Measurements from ENCODE around the gene CDC42EP4. TPM values are rescaled to one million over a fixed set of nuclear protein-coding genes. Genes with fewer than 3 reads are reported as not detected.
A peak's percentile ranks its signal among the peaks of the same experiment; 100 is the strongest.

The CDC42EP4 gene
- total RNA-seq, 1 experiment from 2014 or later, result 11.0 TPM

GRCh38 chr17:73290399-73291259 is 21.2 kb downstream of the CDC42EP4 start:
- ChIA-PET CTCF (interaction anchor here (0.6 to 1.3 kb wide), 7 partner anchors 20 to 926 kb away, joined by 3 to 6 read pairs (median 4); no protein-coding TSS in a partner anchor), POLR2A (interaction anchor here (0.8 to 5.8 kb wide), 6 partner anchors 10 to 69 kb away, joined by 3 to 96 read pairs (median 4); partner anchors contain the start of gene CDC42EP4)
- peaks cover 68% of the 10 kb centered on the region for H3K4me1 Mint-ChIP-seq (ENCODE audit: insufficient read depth, unreplicated experiment)
- H3K36me3 Mint-ChIP-seq (ENCODE audit: insufficient read depth, unreplicated experiment), result peaks cover 8% of the 10 kb centered on the region
- peak; percentile 43 for DNase-seq (ENCODE audit: unreplicated experiment)
- no peaks in the 10 kb centered on the region for H3K9me3 Mint-ChIP-seq (ENCODE audit: unreplicated experiment)
- H3K4me3 Mint-ChIP-seq (ENCODE audit: unreplicated experiment), result no peak overlapping the region
- H3K27me3 Mint-ChIP-seq (ENCODE audit: insufficient read depth, unreplicated experiment), result no peaks in the 10 kb centered on the region
- BruUV-seq (replicated peaks), result no TSS peak
- intact Hi-C loops (cut with micrococcal nuclease), result no loop called here
- H3K27ac Mint-ChIP-seq (ENCODE audit: low read depth, unreplicated experiment), result peak overlapping the region; percentile 89
- TF ChIP-seq CTCF (IDR thresholded peaks at IDR 0.05; ENCODE audit: unreplicated experiment), result no peak

- Mint-ChIP-seq H3K4me1 (ENCODE audit: insufficient read depth, unreplicated experiment) (peaks cover 68% of the 10 kb centered on the region), H3K27ac (ENCODE audit: low read depth, unreplicated experiment) (no peak overlapping the region), H3K36me3 (ENCODE audit: insufficient read depth, unreplicated experiment) (peaks cover 12% of the 10 kb centered on the region), H3K4me3 (ENCODE audit: unreplicated experiment) (no peak overlapping the region), H3K9me3 (ENCODE audit: unreplicated experiment) (no peaks in the 10 kb centered on the region), H3K27me3 (ENCODE audit: insufficient read depth, unreplicated experiment) (no peaks in the 10 kb centered on the region)
- intact Hi-C loops (cut with micrococcal nuclease), result no loop called here
- BruUV-seq (replicated peaks), result no TSS peak
- CTCF ChIA-PET, result interaction anchor here (1.1 kb wide), 2 partner anchors 33 to 80 kb away, joined by 4 read pairs; no protein-coding TSS in a partner anchor
- POLR2A ChIA-PET, result interaction anchor here (0.8 to 5.8 kb wide), 2 partner anchors 9 to 20 kb away, joined by 3 to 96 read pairs; partner anchors contain the start of gene CDC42EP4
- no peak for TF ChIP-seq CTCF (IDR thresholded peaks at IDR 0.05; ENCODE audit: unreplicated experiment)
- DNase-seq (ENCODE audit: unreplicated experiment), result no peak
Measured at GRCh38 chr17:73289549-73290254, 22.1 kb downstream of the CDC42EP4 start.

GRCh38 chr17:73288534-73289302 is 23.1 kb downstream of the CDC42EP4 start:
- H3K27me3 Mint-ChIP-seq (ENCODE audit: insufficient read depth, unreplicated experiment), result no peaks in the 10 kb centered on the region
- no TSS peak for BruUV-seq (replicated peaks)
- CTCF ChIA-PET, result interaction anchor here (0.6 to 1.1 kb wide), 3 partner anchors 32 to 101 kb away, joined by 3 to 4 read pairs (median 4); no protein-coding TSS in a partner anchor

More at GRCh38 chr17:73288534-73289302, 23.1 kb downstream of the CDC42EP4 start:
- Mint-ChIP-seq H3K36me3 (ENCODE audit: insufficient read depth, unreplicated experiment) (peaks cover 10% of the 10 kb centered on the region), H3K4me3 (ENCODE audit: unreplicated experiment) (no peak overlapping the region), H3K9me3 (ENCODE audit: unreplicated experiment) (no peaks in the 10 kb centered on the region), H3K4me1 (ENCODE audit: insufficient read depth, unreplicated experiment) (peaks cover 67% of the 10 kb centered on the region), H3K27ac (ENCODE audit: low read depth, unreplicated experiment) (no peak overlapping the region)
- POLR2A ChIA-PET, result interaction anchor here (0.7 kb wide), 1 partner anchor 47 kb away, joined by 3 read pairs; no protein-coding TSS in a partner anchor
- DNase-seq (ENCODE audit: unreplicated experiment), result no peak
- TF ChIP-seq CTCF (IDR thresholded peaks at IDR 0.05; ENCODE audit: unreplicated experiment), result no peak
- intact Hi-C loops (cut with micrococcal nuclease), result no loop called here

All from MCF 10A (cell line).